ENCODE measurements around the gene OR6X1.

Gene OR6X1

GRCh38 chr11:123773026-123773425 lies 18.7 kb upstream of the OR6X1 start:
- TF ChIP-seq YY1 (IDR thresholded peaks at IDR 0.05; ENCODE audit: insufficient read depth, insufficient read length) = no peak
- no peak for TF ChIP-seq ZNF274 (IDR thresholded peaks at IDR 0.05; ENCODE audit: low read depth, low read length)
- no peak for TF ChIP-seq SUZ12 (IDR thresholded peaks at IDR 0.05; ENCODE audit: extremely low read depth, insufficient read depth, insufficient read length)
- H3K27me3 ChIP-seq (ENCODE audit: insufficient read depth, insufficient read length) = no peaks in the 10 kb centered on the region

GRCh38 chr11:123771664-123772063 lies 17.3 kb upstream of the OR6X1 start:
- H3K4me3 ChIP-seq (ENCODE audit: insufficient read length, low read depth) = no peak overlapping the region
- H3K36me3 ChIP-seq (ENCODE audit: insufficient read depth, insufficient read length, low read length) = no peaks in the 10 kb centered on the region
- H3K4me1 ChIP-seq (ENCODE audit: insufficient read depth, insufficient read length) = no peaks in the 10 kb centered on the region

More at GRCh38 chr11:123773026-123773425, 18.7 kb upstream of the OR6X1 start:
- no peak for DNase-seq (ENCODE audit: low read depth, low spot score)
- Histone ChIP-seq H3K9ac (ENCODE audit: insufficient read length, low read depth) (no peak overlapping the region), H3K9me3 (ENCODE audit: insufficient read depth, low read length) (no peaks in the 10 kb centered on the region), H3K4me1 (ENCODE audit: insufficient read depth, insufficient read length) (no peaks in the 10 kb centered on the region), H3K36me3 (ENCODE audit: insufficient read depth, insufficient read length, low read length) (no peaks in the 10 kb centered on the region), H3K4me3 (ENCODE audit: insufficient read length, low read depth) (no peak overlapping the region)

DNA sequence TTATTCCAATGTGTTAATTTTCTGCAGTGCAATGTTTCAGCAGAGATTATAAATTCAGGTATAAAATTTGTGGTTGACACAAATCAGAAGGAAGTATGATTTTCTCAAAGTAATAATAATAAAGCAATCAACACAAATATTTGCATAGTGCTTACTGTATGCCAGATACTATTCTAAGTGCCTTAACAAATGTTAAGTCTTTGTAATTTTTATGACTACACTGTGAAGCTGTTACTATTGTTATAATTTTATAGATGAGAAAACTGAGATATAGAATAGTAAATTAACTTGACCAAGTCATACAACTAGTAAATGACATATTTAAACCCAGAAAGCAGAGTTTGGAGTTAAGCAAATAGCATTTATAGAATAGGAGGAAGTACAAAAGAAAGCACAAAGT lies 16.4 kb upstream of the OR6X1 start:
- Histone ChIP-seq H3K27me3 (ENCODE audit: insufficient read depth, insufficient read length) (no peaks in the 10 kb centered on the region), H3K4me3 (ENCODE audit: insufficient read length, low read depth) (no peak overlapping the region), H3K4me1 (ENCODE audit: insufficient read depth, insufficient read length) (no peaks in the 10 kb centered on the region), H3K9me3 (ENCODE audit: insufficient read depth, low read length) (no peaks in the 10 kb centered on the region), H3K9ac (ENCODE audit: insufficient read length, low read depth) (no peak overlapping the region), H3K36me3 (ENCODE audit: insufficient read depth, insufficient read length, low read length) (no peaks in the 10 kb centered on the region)
- no peak for DNase-seq (ENCODE audit: low read depth, low spot score)
- TF ChIP-seq SUZ12 (IDR thresholded peaks at IDR 0.05; ENCODE audit: extremely low read depth, insufficient read depth, insufficient read length) (no peak), ZNF274 (IDR thresholded peaks at IDR 0.05; ENCODE audit: low read depth, low read length) (no peak), YY1 (IDR thresholded peaks at IDR 0.05; ENCODE audit: insufficient read depth, insufficient read length) (no peak)

More at GRCh38 chr11:123771664-123772063, 17.3 kb upstream of the OR6X1 start:
- no peaks in the 10 kb centered on the region for H3K27me3 ChIP-seq (ENCODE audit: insufficient read depth, insufficient read length)
- no peak overlapping the region for H3K9ac ChIP-seq (ENCODE audit: insufficient read length, low read depth)
- no peaks in the 10 kb centered on the region for H3K9me3 ChIP-seq (ENCODE audit: insufficient read depth, low read length)
- TF ChIP-seq YY1 (IDR thresholded peaks at IDR 0.05; ENCODE audit: insufficient read depth, insufficient read length) (no peak), SUZ12 (IDR thresholded peaks at IDR 0.05; ENCODE audit: extremely low read depth, insufficient read depth, insufficient read length) (no peak), ZNF274 (IDR thresholded peaks at IDR 0.05; ENCODE audit: low read depth, low read length) (no peak)
- no peak for DNase-seq (ENCODE audit: low read depth, low spot score)

GRCh38 chr11:123765601-123766000 lies 11.3 kb upstream of the OR6X1 start:
- DNase-seq (ENCODE audit: low read depth, low spot score) = no peak
- Histone ChIP-seq H3K9ac (ENCODE audit: insufficient read length, low read depth) (no peak overlapping the region), H3K9me3 (ENCODE audit: insufficient read depth, low read length) (no peaks in the 10 kb centered on the region), H3K27me3 (ENCODE audit: insufficient read depth, insufficient read length) (no peaks in the 10 kb centered on the region), H3K4me1 (ENCODE audit: insufficient read depth, insufficient read length) (no peaks in the 10 kb centered on the region), H3K36me3 (ENCODE audit: insufficient read depth, insufficient read length, low read length) (no peaks in the 10 kb centered on the region), H3K4me3 (ENCODE audit: insufficient read length, low read depth) (no peak overlapping the region)
- no peak for TF ChIP-seq SUZ12 (IDR thresholded peaks at IDR 0.05; ENCODE audit: extremely low read depth, insufficient read depth, insufficient read length)
- TF ChIP-seq YY1 (IDR thresholded peaks at IDR 0.05; ENCODE audit: insufficient read depth, insufficient read length) = no peak
- no peak for TF ChIP-seq ZNF274 (IDR thresholded peaks at IDR 0.05; ENCODE audit: low read depth, low read length)

GRCh38 chr11:123762422-123762821 lies 8.1 kb upstream of the OR6X1 start:
- Histone ChIP-seq H3K4me3 (ENCODE audit: insufficient read length, low read depth) (no peak overlapping the region), H3K27me3 (ENCODE audit: insufficient read depth, insufficient read length) (no peaks in the 10 kb centered on the region), H3K9me3 (ENCODE audit: insufficient read depth, low read length) (no peaks in the 10 kb centered on the region), H3K36me3 (ENCODE audit: insufficient read depth, insufficient read length, low read length) (no peaks in the 10 kb centered on the region), H3K9ac (ENCODE audit: insufficient read length, low read depth) (no peak overlapping the region), H3K4me1 (ENCODE audit: insufficient read depth, insufficient read length) (no peaks in the 10 kb centered on the region)
- DNase-seq (ENCODE audit: low read depth, low spot score) = no peak
- no peak for TF ChIP-seq YY1 (IDR thresholded peaks at IDR 0.05; ENCODE audit: insufficient read depth, insufficient read length)
- no peak for TF ChIP-seq SUZ12 (IDR thresholded peaks at IDR 0.05; ENCODE audit: extremely low read depth, insufficient read depth, insufficient read length)
- TF ChIP-seq ZNF274 (IDR thresholded peaks at IDR 0.05; ENCODE audit: low read depth, low read length) = no peak

GRCh38 chr11:123760894-123761293 lies 6.6 kb upstream of the OR6X1 start:
- Histone ChIP-seq H3K4me3 (ENCODE audit: insufficient read length, low read depth) (no peak overlapping the region), H3K4me1 (ENCODE audit: insufficient read depth, insufficient read length) (no peaks in the 10 kb centered on the region), H3K9me3 (ENCODE audit: insufficient read depth, low read length) (no peaks in the 10 kb centered on the region), H3K9ac (ENCODE audit: insufficient read length, low read depth) (no peak overlapping the region), H3K36me3 (ENCODE audit: insufficient read depth, insufficient read length, low read length) (no peaks in the 10 kb centered on the region), H3K27me3 (ENCODE audit: insufficient read depth, insufficient read length) (no peaks in the 10 kb centered on the region)
- TF ChIP-seq ZNF274 (IDR thresholded peaks at IDR 0.05; ENCODE audit: low read depth, low read length) (no peak), YY1 (IDR thresholded peaks at IDR 0.05; ENCODE audit: insufficient read depth, insufficient read length) (no peak), SUZ12 (IDR thresholded peaks at IDR 0.05; ENCODE audit: extremely low read depth, insufficient read depth, insufficient read length) (no peak)
- DNase-seq (ENCODE audit: low read depth, low spot score) = no peak

DNA sequence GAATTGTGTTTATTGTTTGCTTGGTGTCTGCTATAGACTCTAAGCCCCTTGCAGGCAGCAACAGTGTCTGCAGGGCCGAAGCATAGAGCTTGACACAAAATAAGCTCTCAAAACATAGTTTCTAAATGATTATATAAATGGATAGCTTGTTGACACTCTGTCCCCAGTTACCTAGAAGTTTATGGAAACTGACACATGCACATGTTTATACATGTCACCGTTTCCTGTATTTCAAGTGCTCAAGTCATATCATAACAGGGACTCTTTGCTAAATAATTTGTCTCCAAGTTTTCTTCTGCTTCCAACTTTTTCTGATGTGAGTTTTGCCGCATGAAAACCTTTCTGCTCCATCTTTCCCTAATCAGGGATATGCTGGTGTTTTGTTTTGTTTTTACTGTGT lies 3.7 kb upstream of the OR6X1 start:
- Histone ChIP-seq H3K9me3 (ENCODE audit: insufficient read depth, low read length) (no peaks in the 10 kb centered on the region), H3K36me3 (ENCODE audit: insufficient read depth, insufficient read length, low read length) (no peaks in the 10 kb centered on the region), H3K9ac (ENCODE audit: insufficient read length, low read depth) (no peak overlapping the region), H3K27me3 (ENCODE audit: insufficient read depth, insufficient read length) (no peaks in the 10 kb centered on the region), H3K4me3 (ENCODE audit: insufficient read length, low read depth) (no peak overlapping the region), H3K4me1 (ENCODE audit: insufficient read depth, insufficient read length) (no peaks in the 10 kb centered on the region)
- no peak for DNase-seq (ENCODE audit: low read depth, low spot score)
- no peak for TF ChIP-seq ZNF274 (IDR thresholded peaks at IDR 0.05; ENCODE audit: low read depth, low read length)
- no peak for TF ChIP-seq YY1 (IDR thresholded peaks at IDR 0.05; ENCODE audit: insufficient read depth, insufficient read length)
- TF ChIP-seq SUZ12 (IDR thresholded peaks at IDR 0.05; ENCODE audit: extremely low read depth, insufficient read depth, insufficient read length) = no peak
